Stimulated activated CD8-positive, alpha-beta memory T cell treated with anti-CD3 and anti-CD28 coated beads, Interleukin-7, amount 100 ng/mL, for 24 hours (primary cell): ENCODE data around the gene HOOK2.
"Not testable (repeated sequence)": the region's sequence is repeated elsewhere in the genome, so short reads cannot be mapped to it uniquely, and the experiment has no call there.

Source experiments
- DNase-seq: peaks from one replicate; pipeline ENCODE4 v3.0.0-alpha.2; 2020; ENCODE audit warnings: low read depth

The HOOK2 gene

GRCh38 chr19:12720851-12721655, 54.3 kb downstream of the HOOK2 start:
- DNase-seq = no peak

- DNase-seq = no peak
Measured at GRCh38 chr19:12720296-12720695, 55.1 kb downstream of the HOOK2 start.

GRCh38 chr19:12715929-12716328, 59.4 kb downstream of the HOOK2 start:
- DNase-seq = no peak

- DNase-seq = no peak
Measured at GRCh38 chr19:12715102-12715501, 60.2 kb downstream of the HOOK2 start.

- not testable (repeated sequence) for DNase-seq
Measured at GRCh38 chr19:12713304-12713703, 62.0 kb downstream of the HOOK2 start.
